ENCODE measurements around the gene PIP4K2C.

DNA sequence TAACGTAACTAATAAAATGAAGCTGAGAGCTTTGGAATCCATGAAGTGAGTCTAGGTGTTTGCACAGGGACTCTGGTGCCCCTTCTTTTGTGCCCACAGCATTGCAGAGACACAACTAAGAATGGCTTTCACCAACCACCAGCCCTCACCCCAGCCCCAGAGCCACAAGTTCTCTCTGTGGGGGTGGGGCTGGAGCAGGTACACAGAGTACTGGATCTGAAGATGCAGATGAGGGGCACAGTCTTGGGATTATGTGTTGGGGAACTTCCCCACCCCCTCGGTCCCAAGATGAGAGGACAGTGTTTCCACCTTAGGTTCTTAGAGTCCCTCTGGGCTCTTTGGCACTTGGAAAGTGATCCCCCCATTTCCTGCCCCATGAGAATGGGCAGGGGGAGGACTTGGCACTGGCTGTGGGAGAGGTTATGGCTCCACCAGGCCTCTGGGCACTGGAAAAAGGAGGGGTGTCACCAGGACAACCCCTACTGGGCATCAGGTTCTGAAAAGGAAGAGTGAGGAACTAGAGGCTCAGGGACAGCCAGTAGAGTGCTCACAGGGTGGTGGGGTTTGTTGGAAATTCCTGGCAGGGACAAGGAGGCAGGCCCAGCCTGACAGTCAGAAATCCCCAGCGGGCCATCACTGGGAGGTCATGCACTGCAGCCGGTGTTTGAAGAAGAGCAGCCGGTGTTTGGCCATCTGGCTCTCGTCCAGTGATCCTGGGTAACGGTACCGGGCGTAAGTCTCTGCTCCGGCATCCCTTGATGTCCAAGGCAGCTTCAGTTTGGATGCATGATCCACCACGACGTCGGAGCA is 35.3 kb downstream of the PIP4K2C start:
- TF ChIP-seq CTCF (IDR thresholded peaks at IDR 0.05; ENCODE audit: low read length) (no peak), EZH2 (optimal IDR thresholded peaks at IDR 0.05; ENCODE audit: low read depth, low read length) (no peak)

Data from MM.1S (cell line).